GM18526 (cell line): ENCODE measurements around the gene LRMDA.

Experiments
- POLR2A ChIP-seq: IDR thresholded peaks from 3 replicates; pipeline ENCODE4 v1.6.1; 2011; ENCODE audit not compliant: insufficient read length; ENCODE audit errors: extremely low read depth

LRMDA gene

GRCh38 chr10:75948583-75948982 is 517.2 kb downstream of the LRMDA start:
- TF ChIP-seq POLR2A = no peak

GRCh38 chr10:75950307-75950706 is 518.9 kb downstream of the LRMDA start:
- TF ChIP-seq POLR2A = no peak

- no peak for TF ChIP-seq POLR2A
These were observed 519.7 kb downstream of the LRMDA start for GRCh38 chr10:75950997-75951589.

- no peak for TF ChIP-seq POLR2A
These were observed 520.2 kb downstream of the LRMDA start for GRCh38 chr10:75951627-75952026.

- TF ChIP-seq POLR2A = no peak
These were observed 520.7 kb downstream of the LRMDA start for GRCh38 chr10:75952093-75952492.

- no peak for TF ChIP-seq POLR2A
These were observed 523.1 kb downstream of the LRMDA start for GRCh38 chr10:75954486-75954885.

- no peak for TF ChIP-seq POLR2A
These were observed 524.6 kb downstream of the LRMDA start for GRCh38 chr10:75955973-75956502.

- TF ChIP-seq POLR2A = no peak
These were observed 525.2 kb downstream of the LRMDA start for GRCh38 chr10:75956624-75957023.

GRCh38 chr10:75957314-75958120 is 526.1 kb downstream of the LRMDA start:
- TF ChIP-seq POLR2A = no peak

- no peak for TF ChIP-seq POLR2A
These were observed 527.8 kb downstream of the LRMDA start for GRCh38 chr10:75959209-75959608.

- TF ChIP-seq POLR2A = no peak
These were observed 528.5 kb downstream of the LRMDA start for GRCh38 chr10:75959912-75960311.

GRCh38 chr10:75962395-75963061 is 531.1 kb downstream of the LRMDA start:
- TF ChIP-seq POLR2A = no peak

- TF ChIP-seq POLR2A = no peak
These were observed 536.1 kb downstream of the LRMDA start for GRCh38 chr10:75967491-75967890.

- TF ChIP-seq POLR2A = no peak
These were observed 537.6 kb downstream of the LRMDA start for GRCh38 chr10:75969031-75969430.

- no peak for TF ChIP-seq POLR2A
These were observed 540.2 kb downstream of the LRMDA start for GRCh38 chr10:75971402-75972211.

GRCh38 chr10:75972491-75973276 is 541.3 kb downstream of the LRMDA start:
- TF ChIP-seq POLR2A = no peak
